ENCODE data around the gene LFNG.

The LFNG gene

DNA sequence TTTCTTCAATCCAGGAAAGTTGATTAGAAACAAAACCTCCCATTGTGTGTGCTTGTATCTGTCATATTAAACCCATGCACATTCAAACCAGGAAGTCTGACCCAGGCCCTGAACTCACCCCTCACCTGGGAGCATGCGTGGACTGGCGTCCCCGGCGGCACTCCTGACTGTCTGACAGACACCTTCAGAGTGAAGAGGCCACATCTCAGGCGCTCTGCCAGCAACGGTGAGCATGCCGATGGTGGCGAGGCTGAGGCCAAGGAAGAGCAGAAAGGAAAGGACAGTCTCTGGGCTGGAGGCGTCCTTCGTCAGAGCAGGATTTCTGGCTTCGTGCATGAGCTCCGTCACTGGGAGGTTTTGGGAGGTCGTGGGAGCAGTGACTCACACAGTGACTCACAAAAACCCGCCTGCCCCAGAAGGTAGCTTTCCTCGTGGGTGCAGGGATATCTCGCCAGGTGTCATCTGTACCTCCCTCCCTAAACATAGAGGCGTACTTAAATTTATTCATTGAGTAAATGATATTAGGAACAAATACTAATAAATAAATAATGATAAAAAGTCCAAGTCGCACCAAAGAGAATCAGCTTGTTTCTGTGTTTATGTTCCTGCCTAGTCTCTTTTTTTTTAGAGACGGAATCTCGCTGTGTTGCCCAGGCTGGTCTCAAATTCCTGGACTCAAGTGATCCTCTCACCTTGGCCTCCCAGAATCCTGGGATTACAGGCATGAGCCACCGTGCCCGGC, 52.7 kb downstream of the LFNG start:
- TF ChIP-seq POLR2A (IDR thresholded peaks at IDR 0.05; ENCODE audit: low read depth, low read length) = no peak
- FAIRE-seq = no peak
- peak; percentile 88 for DNase-seq (ENCODE audit: insufficient read length, low spot score)

DNA sequence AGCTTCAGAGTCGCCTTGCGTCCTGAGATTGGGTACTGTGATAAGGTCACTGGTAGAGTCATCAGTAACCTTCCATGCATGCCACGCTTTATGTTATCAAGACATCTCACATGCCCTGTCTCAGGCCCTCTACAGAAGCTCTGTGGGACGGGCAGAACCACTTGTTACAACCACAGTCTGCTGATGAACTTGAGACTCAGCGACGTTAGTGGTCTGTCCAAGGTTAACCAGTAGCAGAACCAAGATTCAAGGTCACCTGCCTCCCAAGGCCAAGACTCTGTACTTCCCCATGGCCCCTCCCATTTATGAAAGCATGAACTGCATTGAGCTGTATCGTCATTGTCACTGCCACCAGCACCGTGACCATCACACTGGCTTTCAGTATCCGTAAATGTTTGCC, 54.2 kb downstream of the LFNG start:
- no peak for TF ChIP-seq POLR2A (IDR thresholded peaks at IDR 0.05; ENCODE audit: low read depth, low read length)
- FAIRE-seq = no peak

GRCh38 chr7:2575046-2575732, 55.6 kb downstream of the LFNG start:
- TF ChIP-seq POLR2A (IDR thresholded peaks at IDR 0.05; ENCODE audit: low read depth, low read length) = no peak
- DNase-seq (ENCODE audit: insufficient read length, low spot score) (no peak), FAIRE-seq (no peak)

More for the DNA sequence above, 54.2 kb downstream of the LFNG start:
- no peak for DNase-seq (ENCODE audit: insufficient read length, low spot score)

DNA sequence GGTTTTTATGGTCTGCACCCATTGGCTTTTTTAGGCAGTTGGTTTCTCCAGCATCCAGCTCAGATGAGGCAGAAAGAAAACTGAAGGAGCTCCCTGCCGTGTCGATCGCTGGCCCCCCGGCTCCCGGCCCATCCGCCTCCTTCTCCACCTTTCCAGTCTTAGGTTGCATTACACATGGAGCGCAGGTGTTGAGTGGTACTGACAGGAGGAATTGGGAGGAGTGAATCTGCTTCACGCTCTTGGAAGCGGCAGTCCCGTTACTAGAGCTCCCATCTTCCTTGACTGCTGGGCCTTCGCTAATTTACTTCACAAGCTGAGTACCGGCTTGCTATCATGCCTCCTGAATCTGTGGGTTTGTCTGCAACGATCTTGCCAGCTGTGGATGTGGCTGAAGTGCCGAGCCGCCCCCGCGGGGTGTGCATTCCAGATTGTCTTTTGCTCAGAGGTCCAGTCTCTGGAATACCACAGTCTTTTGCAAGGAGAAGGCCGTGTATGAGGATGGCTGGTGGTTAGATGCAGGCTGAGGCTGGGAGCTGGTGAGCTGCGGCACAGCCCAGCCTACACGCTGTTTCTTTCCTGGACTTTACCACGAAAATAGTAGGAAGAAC, 56.3 kb downstream of the LFNG start:
- TF ChIP-seq POLR2A (IDR thresholded peaks at IDR 0.05; ENCODE audit: low read depth, low read length) = no peak
- FAIRE-seq = no peak
- DNase-seq (ENCODE audit: insufficient read length, low spot score) = no peak

GRCh38 chr7:2576742-2577491, 57.3 kb downstream of the LFNG start:
- no peak for DNase-seq (ENCODE audit: insufficient read length, low spot score)
- no peak for FAIRE-seq
- TF ChIP-seq POLR2A (IDR thresholded peaks at IDR 0.05; ENCODE audit: low read depth, low read length) = no peak; the same call in 1 of the 2 replicates
